ENCODE results near the gene KAT6B.

- TF ChIP-seq CTCF (IDR thresholded peaks at IDR 0.05), result peak in 1 of 4 experiments; percentile 28
- TF ChIP-seq POLR2A (IDR thresholded peaks at IDR 0.05), result no peak
- peak; percentile 5 to 72 (median 58) for TF ChIP-seq POLR2AphosphoS5 (IDR thresholded peaks at IDR 0.05)
Observed at GRCh38 chr10:74826142-74827044, at the start of gene KAT6B.

All from sigmoid colon (tissue), 4 donors.